H1 (cell line): ENCODE data around the gene XPO6. TPM values are rescaled to one million over a fixed set of nuclear protein-coding genes. Genes with fewer than 3 reads are reported as not detected.

Source experiments
- CTCF ChIA-PET: fragments of 300-600 bp; sonication (Branson Sonifier 250); formaldehyde crosslinking; loops from one replicate; lab custom pipeline; 2021; ENCODE audit not compliant: partially characterized antibody; lab: Charles Lee
- POLR2A ChIA-PET: fragments of 300-600 bp; sonication (Branson Sonifier 250); formaldehyde crosslinking; loops from one replicate; lab custom pipeline; 2021; ENCODE audit warnings: inconsistent platforms; ENCODE audit not compliant: partially characterized antibody; lab: Charles Lee
- DNase-seq, 2 experiments: peaks; one replicate each; pipeline versions ENCODE4 v3.0.0 to v3.0.0-alpha.2; 2010 to 2022; ENCODE audit warnings: low spot score in 2 of 2, low read depth in 1 of 2, mixed read lengths in 1 of 2
- FAIRE-seq: peaks from 2 replicates; lab custom pipeline; 2011; peaks lifted over from hg19 to GRCh38; lab: Jason Lieb, UNC
- H2AFZ ChIP-seq: 2 replicates; pipeline ENCODE4 v1.8.1; 2012; ENCODE audit warnings: low read length, inconsistent platforms
- H2AK5ac ChIP-seq: 2 replicates; pipeline ENCODE4 v1.6.1; 2013; ENCODE audit warnings: low read depth, low read length
- H2BK120ac ChIP-seq: replicated peaks from 2 replicates; pipeline ENCODE3; 2013; ENCODE audit warnings: low read depth, low read length, inconsistent platforms
- H2BK12ac ChIP-seq: 2 replicates; pipeline ENCODE4 v1.6.1; 2013; ENCODE audit warnings: low read depth, low read length
- H2BK15ac ChIP-seq: 2 replicates; pipeline ENCODE4 v1.6.1; 2013; ENCODE audit warnings: low read length
- H2BK20ac ChIP-seq: 2 replicates; pipeline ENCODE4 v1.6.1; 2013; ENCODE audit warnings: low read length
- H2BK5ac ChIP-seq: 2 replicates; pipeline ENCODE4 v1.6.1; 2013; ENCODE audit warnings: low read depth, low read length
- H3K14ac ChIP-seq: 2 replicates; pipeline ENCODE4 v1.6.1; 2013; ENCODE audit warnings: inconsistent platforms; ENCODE audit not compliant: insufficient read length
- H3K18ac ChIP-seq: 2 replicates; pipeline ENCODE4 v1.6.1; 2013; ENCODE audit warnings: low read length; ENCODE audit errors: extremely low read depth
- H3K23ac ChIP-seq: 2 replicates; pipeline ENCODE4 v1.6.1; 2013; ENCODE audit warnings: inconsistent platforms; ENCODE audit not compliant: insufficient read length
- H3K23me2 ChIP-seq: 2 replicates; pipeline ENCODE4 v1.6.1; 2013; ENCODE audit warnings: low read depth, low read length
- H3K27ac ChIP-seq: 2 replicates; pipeline ENCODE4 v1.6.1; 2011; ENCODE audit warnings: low read depth, low read length, inconsistent platforms
- H3K27me3 ChIP-seq, 4 experiments: replicated peaks in 1 of 4; 1 replicate in 1 of 4; 2 replicates in 3 of 4; pipeline versions ENCODE4 v1.6.1 to v1.8.1; 2011 to 2013; ENCODE audit warnings: low read length in 3 of 4, mild to moderate bottlenecking in 3 of 4, inconsistent platforms in 2 of 4, mixed read lengths in 2 of 4, moderate library complexity in 1 of 4; ENCODE audit not compliant: control insufficient read depth in 3 of 4, insufficient read depth in 3 of 4; ENCODE audit errors: extremely low read depth in 1 of 4
- H3K36me3 ChIP-seq, 4 experiments: 2 replicates each; pipeline versions ENCODE4 v1.6.1 to v1.8.1; 2011 to 2013; ENCODE audit warnings: mild to moderate bottlenecking in 4 of 4, low read length in 3 of 4, moderate library complexity in 2 of 4, control low read depth in 1 of 4, inconsistent platforms in 1 of 4; ENCODE audit not compliant: insufficient read depth in 4 of 4, control insufficient read depth in 2 of 4
- H3K4ac ChIP-seq: replicated peaks from 2 replicates; pipeline ENCODE3; 2013; ENCODE audit warnings: low read length, low read depth, mixed read lengths, inconsistent platforms; ENCODE audit not compliant: insufficient read length
- H3K4me1 ChIP-seq, 4 experiments: replicated peaks in 1 of 4; 1 replicate in 1 of 4; 2 replicates in 3 of 4; pipeline versions ENCODE4 v1.6.1 to v1.8.1; 2011 to 2013; ENCODE audit warnings: low read length in 3 of 4, inconsistent platforms in 2 of 4, mixed read lengths in 1 of 4; ENCODE audit not compliant: insufficient read depth in 4 of 4, control insufficient read depth in 3 of 4
- H3K4me2 ChIP-seq, 2 experiments: 2 replicates each; pipeline versions ENCODE4 v1.6.1 to v1.8.1; 2011 to 2013; ENCODE audit warnings: low read depth in 2 of 2, low read length in 2 of 2, control low read depth in 1 of 2, inconsistent platforms in 1 of 2, mild to moderate bottlenecking in 1 of 2; ENCODE audit not compliant: insufficient read depth in 1 of 2
- H3K4me3 ChIP-seq, 4 experiments: fragments of 200-600, 300-600 bp in 1 of 4; sonication (generic), shearing (Covaris generic), sonication (Bioruptor Twin) in 1 of 4; 2 replicates each; pipeline versions ENCODE4 v1.5.1 to v1.8.1; 2011 to 2016; ENCODE audit warnings: low read length in 4 of 4, low read depth in 3 of 4, control low read depth in 2 of 4, inconsistent platforms in 2 of 4, mild to moderate bottlenecking in 2 of 4, mixed read lengths in 1 of 4, moderate library complexity in 1 of 4; ENCODE audit not compliant: insufficient read depth in 2 of 4; ENCODE audit errors: extremely low read depth in 1 of 4
- H3K56ac ChIP-seq: replicated peaks from 2 replicates; pipeline ENCODE3; 2013; ENCODE audit warnings: low read depth, mild to moderate bottlenecking, mixed read lengths, low read length, inconsistent platforms; ENCODE audit not compliant: insufficient read length
- H3K79me1 ChIP-seq: 2 replicates; pipeline ENCODE4 v1.6.1; 2013; ENCODE audit warnings: low read depth, low read length, control low read depth
- H3K79me2 ChIP-seq, 2 experiments: 2 replicates each; pipeline versions ENCODE4 v1.6.1 to v1.8.1; 2012 to 2013; ENCODE audit warnings: low read length in 2 of 2, mild to moderate bottlenecking in 2 of 2, inconsistent platforms in 1 of 2; ENCODE audit not compliant: insufficient read depth in 2 of 2, control insufficient read depth in 1 of 2
- H3K9ac ChIP-seq, 4 experiments: replicated peaks in 1 of 4; 1 replicate in 1 of 4; 2 replicates in 3 of 4; pipeline versions ENCODE4 v1.6.1 to v1.8.1; 2011 to 2013; ENCODE audit warnings: low read depth in 3 of 4, low read length in 3 of 4, control low read depth in 2 of 4, mild to moderate bottlenecking in 2 of 4, moderate library complexity in 2 of 4, inconsistent platforms in 1 of 4; ENCODE audit errors: extremely low read depth in 1 of 4
- H3K9me3 ChIP-seq, 2 experiments: 2 replicates each; pipeline versions ENCODE4 v1.6.1 to v1.8.1; 2012 to 2013; ENCODE audit warnings: mild to moderate bottlenecking in 2 of 2, moderate library complexity in 2 of 2, control low read depth in 1 of 2, inconsistent platforms in 1 of 2, low read depth in 1 of 2, low read length in 1 of 2, mixed read lengths in 1 of 2; ENCODE audit not compliant: insufficient read depth in 2 of 2
- H4K20me1 ChIP-seq, 2 experiments: replicated peaks in 1 of 2; 2 replicates each; pipeline versions ENCODE3 to v1.8.1; 2011 to 2013; ENCODE audit warnings: inconsistent platforms in 2 of 2, low read length in 2 of 2, mild to moderate bottlenecking in 1 of 2; ENCODE audit not compliant: insufficient read depth in 2 of 2, control insufficient read depth in 1 of 2
- H4K5ac ChIP-seq: 2 replicates; pipeline ENCODE4 v1.6.1; 2013; ENCODE audit warnings: low read length, low read depth, mixed read lengths, inconsistent platforms; ENCODE audit not compliant: insufficient read length
- H4K8ac ChIP-seq: 2 replicates; pipeline ENCODE4 v1.8.0; 2013; ENCODE audit warnings: mild to moderate bottlenecking, moderate library complexity, low read length, inconsistent platforms; ENCODE audit not compliant: insufficient read depth; ENCODE audit errors: extremely low read depth
- H4K91ac ChIP-seq: replicated peaks from 2 replicates; pipeline ENCODE3; 2013; ENCODE audit warnings: low read length, mixed read lengths, inconsistent platforms; ENCODE audit not compliant: insufficient read length
- EGR1 ChIP-seq: IDR thresholded peaks from 2 replicates; pipeline ENCODE4 v1.6.1; 2011; ENCODE audit warnings: low read depth, low read length, borderline replicate concordance
- GABPA ChIP-seq: IDR thresholded peaks from 2 replicates; pipeline ENCODE4 v1.6.1; 2011; ENCODE audit warnings: mild to moderate bottlenecking, low read length, moderate library complexity, borderline replicate concordance; ENCODE audit not compliant: insufficient read depth
- KDM1A ChIP-seq: fragments of 200-600, 300-600 bp; sonication (generic); IDR thresholded peaks from 2 replicates; pipeline ENCODE4 v1.7.1; 2016; ENCODE audit warnings: mild to moderate bottlenecking, low read length, borderline replicate concordance
- WGBS, 2 experiments: shearing (Covaris generic) in 1 of 2; methylation state at CpG; one replicate each; pipeline versions ENCODE4 v1.1.6 to v1.1.7; 2013 to 2015; ENCODE audit warnings: low lambda C conversion rate in 2 of 2, mixed read lengths in 2 of 2, inconsistent platforms in 1 of 2, low coverage in 1 of 2, missing lambda C conversion rate in 1 of 2; ENCODE audit not compliant: insufficient replicate concordance in 2 of 2, insufficient coverage in 1 of 2, insufficient read length in 1 of 2; ENCODE audit errors: extremely low coverage in 1 of 2, missing lambda C conversion rate in 1 of 2; 5-methylcytosine and 5-hydroxymethylcytosine counted together
- polyA plus RNA-seq, 7 experiments: library from polyadenylated mRNA; depleted of rRNA in 3 of 7; stranded (reverse) in 5 of 7; unstranded in 2 of 7; fragments of >200 nt in 5 of 7; fragments of 200-250 nt in 2 of 7; gene quantifications; 1 replicate in 5 of 7; 2 replicates in 1 of 7; 4 replicates in 1 of 7; pipeline versions ENCODE4 v1.2.1 to v1.2.3, GENCODE V29; 2011 to 2013; ENCODE audit warnings: missing spikeins in 2 of 7, mixed read lengths in 2 of 7
- total RNA-seq: library from RNA; stranded (reverse); fragmentation: NEBNext Ultra II Directional; extraction: Animal tissue kit (Norgen Biotek cat#: 25700); gene quantifications from 2 replicates; pipeline ENCODE4 v1.2.1, GENCODE V29; 2021
- TF ChIP-seq, protein P1 (sequence below): IDR thresholded peaks from 2 replicates; pipeline ENCODE4 v1.6.1; 2011; ENCODE audit warnings: low read length, improper control_type of control experiment

XPO6 gene
- total and polyA plus RNA-seq, 2 of the 8 experiments (the other 6 are each of a cell fraction or from before 2014, with no cell fraction given), result 152 to 254 TPM

DNA sequence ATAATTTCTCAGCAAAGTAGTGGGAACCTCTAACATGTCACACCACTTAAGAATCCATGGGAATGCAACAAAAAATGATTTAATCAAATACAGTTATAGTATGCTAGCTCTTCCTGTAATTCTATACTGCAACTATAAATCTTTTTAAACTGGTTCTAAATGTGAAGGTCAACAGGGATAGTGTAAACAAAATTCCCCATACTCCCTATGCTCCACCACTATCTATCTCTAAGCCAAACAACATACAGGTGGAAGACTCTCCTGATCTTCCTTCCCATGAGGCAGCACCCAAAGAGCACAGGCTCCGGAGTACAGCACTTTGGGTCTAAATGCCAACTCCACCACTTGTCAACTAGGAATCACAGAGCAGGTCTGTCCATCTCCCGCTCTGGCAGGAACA, 4.4 kb downstream of the XPO6 start:
- H3K79me1 ChIP-seq, result peaks cover 25% of the 10 kb centered on the region
- no peak overlapping the region for H4K8ac ChIP-seq
- H3K27ac ChIP-seq, result no peak overlapping the region
- H3K4ac ChIP-seq, result no peak overlapping the region
- no peak overlapping the region for H3K23ac ChIP-seq
- H3K23me2 ChIP-seq, result peaks cover 13% of the 10 kb centered on the region
- no peak overlapping the region for H2BK15ac ChIP-seq
- H2AK5ac ChIP-seq, result no peak overlapping the region
- no peaks in the 10 kb centered on the region for H3K9me3 ChIP-seq
- 89% methylated on average over 2 of the region's 2 CpGs; no CpG with 5 or more reads in 1 of the 2 experiments for WGBS, 2 experiments
- ChIA-PET POLR2A (no interaction called here), CTCF (no interaction called here)
- H3K18ac ChIP-seq, result no peak overlapping the region
- H3K36me3 ChIP-seq, result peaks cover 4 to 45% (median 23%) of the 10 kb centered on the region in 4 experiments; a peak in 7 of 8 replicates
- DNase-seq, result no peak
- no peaks in the 10 kb centered on the region for H3K27me3 ChIP-seq
- no peak overlapping the region for H3K9ac ChIP-seq
- H4K20me1 ChIP-seq, result peaks cover 17 to 26% of the 10 kb centered on the region in 2 experiments
- H3K4me3 ChIP-seq, result no peak overlapping the region
- H2BK12ac ChIP-seq, result no peak overlapping the region
- no peak overlapping the region for H2BK120ac ChIP-seq
- H3K56ac ChIP-seq, result no peak overlapping the region
- H2BK20ac ChIP-seq, result no peak overlapping the region
- no peak overlapping the region for H2BK5ac ChIP-seq
- no peak overlapping the region for H4K5ac ChIP-seq
- no peak overlapping the region for H2AFZ ChIP-seq
- no peak overlapping the region for H3K14ac ChIP-seq
- peaks cover 2 to 12% (median 6%) of the 10 kb centered on the region in 4 experiments; a peak in 6 of 7 replicates for H3K4me1 ChIP-seq
- H3K4me2 ChIP-seq, result no peak overlapping the region
- no peak overlapping the region for H4K91ac ChIP-seq
- H3K79me2 ChIP-seq, result peaks cover 36 to 86% of the 10 kb centered on the region in 2 experiments
- FAIRE-seq, result no peak
- no peak for TF ChIP-seq GABPA
- TF ChIP-seq EGR1, result no peak
- no peak for TF ChIP-seq KDM1A
- TF ChIP-seq, protein P1, sequence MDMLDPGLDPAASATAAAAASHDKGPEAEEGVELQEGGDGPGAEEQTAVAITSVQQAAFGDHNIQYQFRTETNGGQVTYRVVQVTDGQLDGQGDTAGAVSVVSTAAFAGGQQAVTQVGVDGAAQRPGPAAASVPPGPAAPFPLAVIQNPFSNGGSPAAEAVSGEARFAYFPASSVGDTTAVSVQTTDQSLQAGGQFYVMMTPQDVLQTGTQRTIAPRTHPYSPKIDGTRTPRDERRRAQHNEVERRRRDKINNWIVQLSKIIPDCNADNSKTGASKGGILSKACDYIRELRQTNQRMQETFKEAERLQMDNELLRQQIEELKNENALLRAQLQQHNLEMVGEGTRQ, result no peak
